Activated CD4-positive, alpha-beta T cell treated with anti-CD3 and anti-CD28 coated beads, Interleukin-2, Interleukin-6, amounts not matched to agents 100 ng/mL and 50 ng/mL, durations not matched to agents 16 hours and 8 hours (primary cell): ENCODE measurements around the gene MEI1.
"Not testable (repeated sequence)": the region's sequence is repeated elsewhere in the genome, so short reads cannot be mapped to it uniquely, and the experiment has no call there.

Experiments used
- DNase-seq: peaks from one replicate; pipeline ENCODE4 v3.0.0-alpha.2; 2020

The MEI1 gene

DNA sequence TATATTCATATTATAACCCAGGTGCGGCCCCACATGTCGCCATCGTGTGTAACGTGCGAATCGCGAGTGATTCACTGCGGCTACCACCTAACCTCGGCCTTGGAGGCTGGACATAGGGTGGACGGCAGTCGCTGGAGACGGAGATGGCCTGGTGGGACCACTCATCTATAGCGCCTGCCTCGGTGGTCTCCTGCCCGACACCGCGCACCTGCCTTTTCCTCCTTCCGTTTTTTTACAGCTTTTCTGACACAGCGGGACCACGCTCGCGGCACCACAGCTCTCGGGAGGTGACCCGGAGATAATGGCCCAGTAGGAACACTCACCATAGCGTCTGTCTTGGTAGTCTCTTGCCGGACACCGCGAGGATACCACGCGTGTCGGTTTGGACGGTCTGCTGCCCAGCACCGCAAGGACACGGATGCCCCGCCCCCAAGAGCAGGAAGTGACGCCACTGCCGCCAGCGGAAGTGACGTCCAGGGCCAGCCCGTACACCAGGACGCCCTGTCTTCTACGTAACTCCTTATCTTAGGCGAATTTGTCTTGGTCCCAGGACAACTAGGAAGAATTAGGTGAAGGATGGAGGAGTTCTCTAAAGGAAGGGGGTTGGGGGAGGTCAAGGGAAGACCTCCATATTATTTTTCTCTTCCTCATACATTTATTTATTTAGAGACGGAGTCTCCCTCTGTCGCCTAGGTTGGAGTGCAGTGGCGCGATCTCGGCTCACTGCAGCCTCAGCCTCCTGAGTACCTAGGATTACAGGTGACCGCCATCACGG lies 17.1 kb upstream of the MEI1 start:
- DNase-seq: peak; percentile 87

DNA sequence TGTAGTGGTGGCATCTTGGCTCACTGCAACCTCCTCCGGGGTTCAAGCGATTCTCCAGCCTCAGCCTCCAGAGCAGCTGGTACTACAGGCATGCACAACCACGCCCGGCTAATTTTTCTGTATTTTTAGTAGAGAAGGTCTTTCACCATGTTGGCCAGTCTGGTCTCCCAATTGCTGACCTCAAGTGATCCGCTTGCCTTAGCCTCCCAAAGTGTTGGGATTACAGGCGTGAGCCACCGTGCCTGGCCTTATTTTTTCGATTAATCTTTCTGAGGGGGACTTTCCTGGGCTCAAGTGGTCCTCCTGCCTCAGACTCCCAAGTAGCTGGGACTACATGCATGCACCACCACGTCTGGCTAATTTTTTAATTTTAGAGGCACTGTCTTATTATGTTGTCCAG lies 16.3 kb upstream of the MEI1 start:
- no peak for DNase-seq

DNA sequence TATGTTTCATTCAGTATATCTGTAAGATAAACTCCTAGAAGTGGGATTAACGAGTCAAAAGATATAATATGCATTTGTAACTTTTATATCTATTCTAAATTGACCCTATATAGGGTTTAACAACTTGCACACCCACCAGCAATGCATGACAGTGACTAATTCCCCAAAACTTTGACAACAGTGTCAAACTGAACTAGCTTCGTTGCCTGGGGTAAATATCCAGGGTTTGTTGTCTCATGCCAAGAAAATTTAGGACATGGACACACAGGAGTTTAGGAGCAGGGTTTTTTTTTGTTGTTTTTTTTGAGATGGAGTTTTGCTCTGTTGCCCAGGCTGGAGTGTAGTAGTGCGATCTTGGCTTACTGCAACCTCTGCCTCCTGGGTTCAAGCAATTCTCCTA lies 15.7 kb upstream of the MEI1 start:
- no peak for DNase-seq

DNA sequence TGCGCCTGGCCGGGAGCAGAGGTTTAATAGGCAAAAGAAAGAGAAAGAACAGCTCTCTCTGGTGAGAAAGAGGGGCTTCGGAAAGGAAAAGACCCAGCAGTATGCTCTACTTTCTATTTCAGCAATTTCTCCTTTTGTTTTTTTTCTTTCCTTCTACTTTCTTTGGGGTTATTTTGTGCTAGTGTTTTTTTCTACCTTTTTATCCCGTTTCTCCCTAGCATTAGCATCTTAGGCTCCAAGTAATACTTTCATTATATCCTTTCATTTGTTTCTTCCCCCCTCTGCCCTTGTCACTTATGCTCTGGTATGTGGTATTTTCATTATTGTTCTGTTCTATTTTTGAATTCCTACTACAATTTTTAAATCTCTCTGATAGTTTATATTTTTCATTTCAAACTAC lies 15.1 kb upstream of the MEI1 start:
- DNase-seq: no peak

DNA sequence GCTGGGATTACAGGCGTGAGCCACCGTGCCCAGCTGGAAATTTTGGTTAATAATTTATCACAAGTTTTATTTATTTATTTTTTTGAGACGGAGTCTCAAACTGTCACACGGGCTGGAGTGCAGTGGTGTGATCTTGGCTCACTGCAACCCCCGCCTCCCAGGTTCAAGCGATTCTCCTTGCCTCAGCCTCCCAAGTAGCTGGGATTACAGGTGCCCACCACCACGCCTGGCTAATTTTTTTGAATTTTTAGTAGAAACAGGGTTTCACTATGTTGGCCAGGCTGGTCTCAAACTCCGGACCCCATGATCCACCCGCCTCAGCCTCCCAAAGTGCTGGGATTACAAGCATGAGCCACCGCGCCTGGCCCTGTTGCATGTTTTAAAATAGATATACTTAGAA lies 12.4 kb upstream of the MEI1 start:
- not testable (repeated sequence) for DNase-seq

DNA sequence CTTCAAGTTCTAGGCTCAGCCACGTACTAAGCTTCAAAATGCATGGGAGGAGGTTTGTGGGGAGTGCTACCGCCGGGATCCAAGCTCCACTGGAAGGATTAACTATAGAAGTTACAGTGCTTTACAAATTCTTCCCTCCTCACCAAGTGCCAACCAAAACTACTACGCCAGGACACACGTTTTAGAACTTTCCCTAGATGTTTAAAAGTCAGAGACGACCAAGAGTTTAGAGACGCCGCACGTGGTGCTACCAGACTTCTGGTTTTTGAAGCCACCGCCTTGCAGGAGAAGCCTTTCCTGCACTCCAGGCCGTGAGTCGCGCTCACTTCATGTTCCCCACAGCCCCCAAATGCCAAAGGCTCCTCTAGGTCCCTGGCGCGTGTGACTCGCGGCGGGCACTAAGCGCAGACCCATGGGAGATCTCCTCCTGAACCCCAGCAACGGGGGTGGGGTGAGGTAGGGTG lies 11.4 kb upstream of the MEI1 start:
- DNase-seq: peak; percentile 32

DNA sequence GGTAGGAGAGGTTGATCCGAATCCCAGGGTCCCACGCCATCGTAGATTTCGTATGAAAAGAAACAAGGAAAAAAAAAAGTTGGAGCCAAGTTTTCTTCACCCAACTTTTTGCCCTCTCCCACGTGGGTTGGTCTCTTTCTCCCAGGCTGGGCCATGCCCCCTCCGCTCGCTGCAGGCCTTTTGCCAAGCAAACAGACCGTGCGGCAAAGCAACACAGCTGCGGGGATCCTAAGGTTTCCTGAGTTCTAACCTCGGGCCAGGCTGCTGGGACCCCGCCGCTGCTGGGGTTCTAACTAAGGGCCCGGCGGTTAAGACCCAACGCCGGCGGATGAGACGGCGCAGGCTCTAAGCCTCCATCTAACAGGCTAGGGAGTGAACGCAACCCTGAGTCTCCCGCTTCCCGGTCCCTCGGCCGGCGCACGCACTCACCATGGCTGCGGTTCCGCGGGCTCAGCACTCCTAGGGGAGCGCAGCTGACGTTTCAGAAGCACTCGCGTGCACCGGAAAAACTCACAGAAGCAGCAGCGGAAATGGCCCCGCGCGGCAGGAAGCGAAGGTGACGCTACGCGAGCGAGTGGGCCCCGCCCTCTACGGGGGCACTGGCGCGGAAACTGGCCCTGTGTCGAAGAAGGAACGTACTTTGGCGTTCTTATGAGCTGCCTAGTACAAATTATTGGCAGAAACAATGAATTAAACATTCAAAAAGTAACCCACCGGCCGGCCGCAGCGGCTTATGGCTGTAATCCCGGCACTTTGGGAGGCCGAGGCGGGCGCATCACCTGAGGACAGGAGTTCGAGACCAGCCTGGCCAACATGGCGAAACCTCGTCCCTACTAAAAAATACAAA lies 10.7 kb upstream of the MEI1 start, which contains the start of gene SNU13:
Gene SNU13, minus strand, starts transcription at position 503 of the 847 bp plus-strand sequence. Its CDS starts 71 bp downstream, at position 432.
- peak; percentile 95 for DNase-seq

DNA sequence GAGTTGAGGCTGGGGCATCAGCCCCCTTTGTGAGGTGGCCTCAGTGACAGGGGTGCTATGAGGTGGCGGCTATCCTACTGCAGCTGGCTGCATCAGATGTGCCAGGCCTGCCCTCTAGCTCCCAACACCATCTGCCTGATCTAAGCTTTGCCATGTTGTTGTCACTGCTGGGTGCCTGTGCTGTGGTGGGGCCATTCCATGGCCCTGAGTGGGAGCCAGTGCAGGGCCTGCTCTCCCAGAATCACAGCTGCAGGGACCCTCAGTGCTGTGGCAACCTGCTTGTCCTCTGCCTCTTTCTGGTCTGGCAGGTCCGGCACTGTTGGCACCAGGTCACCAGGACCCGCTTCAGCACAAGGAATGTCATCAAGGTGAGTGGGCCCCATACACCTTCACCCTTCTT lies 8.8 kb upstream of the MEI1 start:
- no peak for DNase-seq

DNA sequence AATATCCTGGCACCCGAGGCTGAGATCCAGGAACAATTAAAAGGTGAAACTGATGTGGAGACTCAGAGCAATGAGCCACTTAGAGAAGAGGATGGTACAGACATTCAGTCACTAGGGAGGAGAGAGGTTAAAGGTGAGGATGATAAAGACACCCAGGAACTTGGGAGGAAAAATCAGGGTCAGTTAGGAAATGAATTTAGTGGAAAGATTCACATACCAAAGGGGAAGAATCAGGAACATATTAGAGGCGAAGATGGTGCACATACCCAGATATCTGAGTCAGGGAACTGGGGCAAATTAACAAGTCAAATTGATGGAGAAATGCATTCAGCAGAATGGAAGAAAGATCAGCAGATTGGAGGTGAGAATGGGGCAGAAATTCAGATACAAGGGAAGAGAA lies 4.1 kb upstream of the MEI1 start:
- DNase-seq: no peak

DNA sequence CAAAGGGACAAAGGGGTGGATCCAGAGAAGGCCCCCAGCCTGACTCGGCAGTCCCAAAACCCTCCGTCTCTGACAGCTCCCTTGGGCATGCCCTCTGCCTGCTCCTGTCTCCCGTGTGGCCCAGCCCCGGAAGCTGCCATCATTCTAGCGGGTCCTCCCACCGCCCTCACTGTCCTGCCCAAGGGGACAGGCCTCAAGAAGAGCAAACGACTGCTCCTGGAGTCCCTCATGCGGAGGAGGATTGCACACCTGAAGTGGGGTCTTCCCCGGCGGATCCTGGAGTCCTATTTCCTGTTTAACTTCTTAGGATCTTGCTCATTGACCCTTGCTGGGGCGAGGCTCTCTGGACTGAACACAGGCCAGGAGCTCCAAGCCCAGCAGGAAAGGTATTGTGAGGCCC lies 2.6 kb upstream of the MEI1 start:
- DNase-seq: no peak

DNA sequence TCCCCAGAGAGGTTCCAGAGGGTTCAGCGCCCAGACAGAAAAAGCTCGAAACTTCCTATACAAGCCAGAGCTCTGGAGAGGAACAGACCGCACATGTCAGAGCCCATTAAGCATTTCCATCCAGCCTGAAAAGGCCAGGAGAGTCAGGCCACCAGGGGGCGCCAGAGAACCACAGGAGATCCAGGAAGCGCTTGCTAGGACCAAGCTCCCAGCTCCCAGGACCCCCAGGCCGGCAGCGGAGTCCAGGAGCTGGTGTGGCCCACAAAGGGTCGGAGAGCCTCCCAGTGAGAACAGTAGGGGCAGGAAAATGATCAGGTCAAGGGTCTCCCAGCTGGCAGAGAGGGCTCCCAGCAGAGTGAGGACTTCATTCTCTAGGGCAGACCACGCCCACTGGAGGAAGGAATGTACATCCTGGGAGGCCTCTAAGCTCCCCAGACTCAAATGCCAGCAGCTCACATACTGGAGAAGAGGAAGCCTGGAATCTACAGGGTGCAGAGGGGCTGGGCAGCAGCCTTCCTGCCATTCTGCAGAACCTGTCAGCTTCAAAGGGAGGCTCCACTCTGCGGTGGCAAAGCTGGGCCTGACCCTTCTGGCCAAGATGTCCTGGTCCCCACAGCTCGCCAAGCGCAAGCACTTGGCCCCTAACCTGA lies 2.1 kb upstream of the MEI1 start:
- peak; percentile 93 for DNase-seq

DNA sequence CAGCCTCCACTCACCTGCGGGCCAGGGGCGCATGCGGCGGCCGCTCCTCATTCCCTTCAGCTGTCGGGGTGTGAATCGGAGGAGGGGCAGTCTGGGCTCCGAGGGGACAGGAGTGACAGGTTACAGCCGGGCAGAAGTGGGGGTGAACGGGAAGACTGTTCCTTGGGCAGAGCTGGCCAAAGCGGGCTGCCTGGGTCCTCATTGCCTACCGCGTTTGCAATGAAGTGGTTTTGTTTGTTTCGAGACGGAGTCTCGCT lies 733 bp downstream of the MEI1 start:
- DNase-seq: no peak

DNA sequence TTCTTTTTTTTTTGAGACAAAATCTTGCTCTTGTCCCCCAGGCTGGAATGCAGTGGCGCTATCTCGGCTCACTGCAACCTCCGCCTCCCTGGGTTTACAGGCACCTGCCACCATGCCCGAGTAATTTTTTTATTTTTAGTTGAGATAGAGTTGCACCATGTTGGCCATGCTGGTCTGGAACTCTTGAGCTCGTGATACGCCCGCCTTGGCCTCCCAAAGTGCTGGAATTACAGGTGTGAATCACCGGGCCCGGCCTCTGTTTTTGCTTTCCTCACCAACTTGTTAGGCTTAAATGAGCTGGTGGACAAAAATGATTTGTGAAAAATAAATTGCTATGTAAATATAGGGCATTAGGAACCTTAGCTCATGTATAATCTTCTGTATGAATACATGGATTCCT lies 3.5 kb downstream of the MEI1 start:
- DNase-seq: no peak

DNA sequence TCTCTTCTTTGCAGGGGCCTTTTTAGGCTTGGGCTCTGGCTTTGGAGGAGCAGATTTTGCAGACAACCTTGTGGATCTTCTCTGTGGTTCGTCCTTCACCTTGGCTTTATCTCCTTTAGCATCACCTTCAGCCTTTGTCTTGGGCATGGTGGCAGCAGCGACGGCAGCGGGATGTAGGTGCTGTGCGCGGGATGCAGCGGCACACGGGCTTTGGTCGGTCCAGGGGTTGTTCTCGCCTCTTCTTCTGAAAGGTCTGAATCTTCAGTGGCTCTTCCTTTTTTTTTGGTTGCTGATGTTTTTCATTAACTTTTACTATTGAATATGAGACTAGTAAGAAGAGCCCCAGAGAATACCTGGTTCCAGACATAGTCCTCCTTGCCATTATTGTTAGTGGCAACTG lies 10.0 kb downstream of the MEI1 start:
- no peak for DNase-seq

DNA sequence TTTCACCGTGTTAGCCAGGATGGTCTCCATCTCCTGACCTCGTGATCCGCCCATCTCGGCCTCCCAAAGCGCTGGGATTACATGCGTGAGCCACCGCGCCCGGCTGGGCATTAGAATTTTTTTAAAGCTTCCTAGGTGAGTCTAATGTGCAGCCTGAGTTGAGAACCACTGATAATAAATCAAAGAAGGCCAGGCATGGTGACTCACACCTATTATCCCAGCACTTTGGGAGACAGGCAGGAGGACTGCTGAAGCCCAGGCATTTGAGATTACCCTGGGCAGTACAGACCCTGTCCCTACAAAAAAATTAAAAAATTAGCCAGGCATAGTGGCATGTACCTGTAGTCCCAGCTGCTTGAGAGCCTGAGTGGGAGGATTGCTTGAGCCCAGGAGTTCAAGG lies 13.7 kb downstream of the MEI1 start:
- DNase-seq: no peak

DNA sequence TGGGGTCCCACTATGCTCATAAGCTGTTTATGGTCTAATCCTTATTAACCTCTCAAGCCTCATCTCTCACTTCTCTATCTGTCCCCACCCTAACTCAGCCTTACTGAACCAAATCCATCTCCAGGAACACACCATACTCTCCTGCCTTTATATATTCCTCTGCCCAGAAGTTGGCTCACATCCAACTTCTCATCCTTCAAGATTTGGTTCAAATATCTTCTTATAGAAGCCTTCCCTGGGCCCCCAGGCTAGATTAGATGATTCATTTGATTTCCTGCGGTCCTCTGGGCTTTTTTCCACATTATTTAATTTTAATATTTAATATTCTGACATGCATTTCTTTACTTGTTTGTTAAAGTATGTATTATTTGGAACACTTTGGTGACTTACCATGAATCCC lies 23.2 kb downstream of the MEI1 start:
- no peak for DNase-seq

DNA sequence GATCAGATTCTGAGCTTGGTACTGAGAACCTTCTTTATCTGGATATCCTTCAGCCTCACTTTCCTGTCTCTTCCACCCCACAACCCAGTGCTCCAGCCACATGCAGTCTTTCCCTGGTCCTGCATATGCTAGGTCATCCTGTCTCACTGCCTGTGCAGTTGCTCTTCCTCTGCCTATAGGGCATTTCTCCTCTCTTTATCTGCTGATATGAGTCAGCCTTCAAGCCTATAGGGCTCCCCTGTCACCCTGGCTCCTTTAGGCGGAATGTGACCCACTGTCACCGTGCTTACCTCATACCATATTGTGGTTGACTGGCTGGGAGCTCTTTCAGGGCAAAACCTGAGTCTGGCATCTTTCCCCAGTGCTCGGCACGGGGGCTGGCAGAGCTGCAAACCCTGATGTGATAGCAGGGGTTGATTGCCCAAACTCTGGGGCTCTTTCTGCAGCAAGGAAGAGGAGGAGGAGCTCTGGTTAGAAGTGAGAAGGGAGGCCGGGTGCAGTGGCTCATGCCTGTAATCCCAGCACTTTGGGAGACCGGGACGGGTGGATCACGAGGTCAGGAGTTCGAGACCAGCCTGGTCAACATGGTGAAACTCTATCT lies 26.3 kb downstream of the MEI1 start:
- no peak for DNase-seq

DNA sequence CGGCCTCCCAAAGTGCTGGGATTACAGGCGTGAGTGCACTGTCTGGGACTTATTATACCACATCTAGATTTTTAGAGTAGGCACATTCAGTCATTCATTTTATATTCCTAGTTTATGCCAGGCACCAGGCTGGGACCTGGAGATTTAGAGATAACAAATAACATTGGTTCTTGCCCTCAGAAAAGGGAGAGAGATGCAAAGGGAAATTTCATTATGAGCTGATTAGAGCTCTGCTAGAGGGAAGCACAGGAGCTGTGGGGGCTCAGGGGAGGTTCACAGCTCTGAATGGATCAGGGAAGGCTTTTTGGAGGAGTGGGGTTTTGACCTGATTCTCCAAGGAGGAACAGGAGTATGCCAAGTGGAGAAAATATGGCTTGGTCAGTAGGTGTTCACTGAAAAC lies 32.3 kb downstream of the MEI1 start:
- no peak for DNase-seq

DNA sequence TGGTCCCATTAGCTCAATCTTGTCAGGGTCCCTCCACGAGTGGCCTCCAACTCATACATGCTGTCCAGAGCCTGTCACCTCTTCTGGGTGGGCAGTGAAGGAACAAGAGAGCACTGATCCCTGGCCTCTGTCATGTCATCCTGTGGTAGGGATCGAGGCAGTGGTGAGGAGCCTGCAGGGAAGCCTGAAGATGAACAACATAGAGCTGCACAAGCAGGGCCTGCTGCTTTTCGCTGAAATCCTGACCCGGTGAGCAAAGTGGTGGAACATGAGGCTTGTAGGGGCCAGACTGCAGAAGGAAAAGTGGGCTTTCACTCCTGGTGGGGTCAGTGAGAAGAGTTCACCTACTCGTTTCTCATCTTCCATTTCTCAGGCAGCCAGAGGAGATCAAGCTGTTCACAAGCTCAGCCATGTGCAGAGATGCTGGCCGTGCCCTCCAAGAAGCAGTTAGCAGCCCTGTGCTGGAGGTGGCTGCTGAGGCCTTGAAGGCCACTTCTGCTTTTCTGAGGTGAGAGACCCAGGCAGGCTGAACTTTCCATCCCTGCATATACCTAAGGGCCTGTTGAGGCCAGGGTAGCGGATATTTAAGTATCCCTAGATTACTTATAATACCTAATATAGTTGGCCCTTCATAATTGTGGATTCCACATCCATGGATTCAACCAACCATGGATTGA lies 32.9 kb downstream of the MEI1 start:
- DNase-seq: no peak

DNA sequence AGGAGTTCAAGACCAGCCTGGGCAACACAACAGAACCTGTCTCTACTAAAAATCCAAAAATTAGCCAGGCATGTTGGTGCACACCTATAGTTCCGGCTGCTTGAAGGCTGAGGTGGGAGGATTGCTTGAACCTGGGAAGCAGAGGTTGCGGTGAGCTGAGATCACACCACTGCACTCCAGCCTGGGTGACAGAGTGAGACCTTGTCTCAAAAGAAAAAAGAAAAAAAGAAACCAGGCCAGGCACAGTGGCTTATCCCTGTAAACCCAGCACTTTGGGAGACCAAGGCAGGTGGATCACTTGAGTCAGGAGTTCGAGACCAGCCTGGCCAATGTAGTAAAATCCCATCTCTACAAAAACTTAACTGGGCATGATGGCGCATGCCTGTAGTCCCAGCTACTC lies 33.9 kb downstream of the MEI1 start:
- DNase-seq: not testable (repeated sequence)

DNA sequence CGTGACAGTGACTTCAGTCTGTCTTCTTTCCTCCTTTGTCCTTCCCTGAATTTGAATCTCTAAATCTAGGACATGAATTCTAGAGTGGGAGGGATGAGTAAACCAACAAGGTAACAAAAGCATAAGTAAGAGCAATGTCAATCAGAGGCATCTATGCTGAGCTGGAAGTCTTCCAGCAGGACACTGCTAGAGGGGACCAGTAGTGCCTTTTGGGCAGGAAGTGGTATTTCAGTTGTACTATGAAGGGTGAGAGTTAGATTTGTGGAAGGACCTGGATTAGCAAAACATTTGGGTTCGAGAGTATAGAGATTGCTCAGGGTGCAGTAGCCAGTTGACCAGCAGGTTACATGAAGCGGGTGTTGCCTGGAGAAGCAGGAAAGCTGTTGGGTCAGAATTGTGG lies 40.3 kb downstream of the MEI1 start:
- DNase-seq: no peak

DNA sequence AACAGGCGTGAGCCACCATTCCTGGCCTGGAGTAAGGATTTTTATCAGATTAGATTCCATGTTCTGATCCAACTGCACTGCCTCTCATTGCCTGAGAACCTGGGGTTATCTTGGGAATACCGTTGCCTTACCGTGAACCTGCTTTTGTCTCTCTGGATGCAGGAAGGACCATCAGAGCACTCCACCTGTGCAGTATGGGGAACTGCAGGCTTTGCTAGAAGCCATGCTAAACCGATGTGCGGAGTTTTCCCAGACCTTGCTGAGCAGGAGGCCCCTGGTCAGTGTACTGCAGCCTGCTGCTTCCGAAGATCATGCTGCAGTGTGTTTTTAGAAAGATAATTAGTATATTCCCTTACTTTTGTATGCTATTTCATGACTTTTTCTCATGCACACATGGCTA lies 43.6 kb downstream of the MEI1 start:
- no peak for DNase-seq

DNA sequence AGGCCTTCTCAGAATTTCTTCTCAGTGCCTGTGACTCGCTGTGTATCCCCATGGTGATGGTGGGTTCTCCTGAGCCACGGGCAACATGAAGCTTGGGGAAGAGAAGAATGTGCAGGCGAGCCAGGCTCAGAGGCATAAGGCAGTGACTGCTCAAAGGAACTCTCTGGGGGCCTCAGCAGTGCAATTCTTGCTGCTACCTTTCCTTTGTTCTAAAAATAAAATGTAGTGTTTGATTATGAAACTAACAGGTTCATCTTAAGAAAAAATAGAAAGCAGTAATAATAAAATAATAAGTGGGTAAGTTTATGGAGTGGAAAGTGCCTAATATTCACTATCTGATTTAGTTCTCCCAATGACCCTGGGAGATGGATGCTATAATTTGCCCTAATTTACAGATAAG lies 46.7 kb downstream of the MEI1 start:
- no peak for DNase-seq
